Activated CD4-positive, alpha-beta T cell treated with anti-CD3 and anti-CD28 coated beads for 4 hours (primary cell): ENCODE data around the gene PTPRD.

Experiments used
- DNase-seq, 2 donors: peaks; one replicate each; pipeline ENCODE4 v3.0.0-alpha.2; 2020

PTPRD gene

GRCh38 chr9:8599937-8600336 lies 2012.9 kb downstream of the PTPRD start:
- DNase-seq, result no peak

- no peak for DNase-seq
Measured at GRCh38 chr9:8589476-8589875, 2023.3 kb downstream of the PTPRD start.

GRCh38 chr9:8585036-8585435 lies 2027.8 kb downstream of the PTPRD start:
- DNase-seq, result no peak

GRCh38 chr9:8579661-8580060 lies 2033.1 kb downstream of the PTPRD start:
- no peak for DNase-seq

GRCh38 chr9:8576741-8577140 lies 2036.1 kb downstream of the PTPRD start:
- DNase-seq, result no peak

- no peak for DNase-seq
Measured at GRCh38 chr9:8574846-8575245, 2038.0 kb downstream of the PTPRD start.

GRCh38 chr9:8572209-8572608 lies 2040.6 kb downstream of the PTPRD start:
- DNase-seq, result no peak

- DNase-seq, result no peak
Measured at GRCh38 chr9:8571643-8572042, 2041.2 kb downstream of the PTPRD start.

- DNase-seq, result no peak
Measured at GRCh38 chr9:8570776-8571175, 2042.0 kb downstream of the PTPRD start.

- no peak for DNase-seq
Measured at GRCh38 chr9:8569823-8570222, 2043.0 kb downstream of the PTPRD start.

- no peak for DNase-seq
Measured at GRCh38 chr9:8567963-8568579, 2044.7 kb downstream of the PTPRD start.

GRCh38 chr9:8564960-8565359 lies 2047.8 kb downstream of the PTPRD start:
- no peak for DNase-seq

GRCh38 chr9:8560560-8561525 lies 2052.0 kb downstream of the PTPRD start:
- no peak for DNase-seq

GRCh38 chr9:8558176-8558575 lies 2054.6 kb downstream of the PTPRD start:
- no peak for DNase-seq

- no peak for DNase-seq
Measured at GRCh38 chr9:8555762-8556500, 2056.9 kb downstream of the PTPRD start.

GRCh38 chr9:8553444-8553843 lies 2059.4 kb downstream of the PTPRD start:
- no peak for DNase-seq

GRCh38 chr9:8552732-8553131 lies 2060.1 kb downstream of the PTPRD start:
- DNase-seq, result no peak

GRCh38 chr9:8549214-8549613 lies 2063.6 kb downstream of the PTPRD start:
- no peak for DNase-seq

- no peak for DNase-seq
Measured at GRCh38 chr9:8543219-8543618, 2069.6 kb downstream of the PTPRD start.

GRCh38 chr9:8542537-8542936 lies 2070.3 kb downstream of the PTPRD start:
- no peak for DNase-seq

GRCh38 chr9:8539681-8540197 lies 2073.1 kb downstream of the PTPRD start:
- no peak for DNase-seq

- no peak for DNase-seq
Measured at GRCh38 chr9:8536845-8537244, 2076.0 kb downstream of the PTPRD start.

- no peak for DNase-seq
Measured at GRCh38 chr9:8534828-8535227, 2078.0 kb downstream of the PTPRD start.
